Activated effector memory CD4-positive, alpha-beta T cell treated with Interleukin-2 at 50 U/mL for 16 hours (primary cell): Measurements from ENCODE around the gene EPHA4.

Experiments used
- DNase-seq: peaks from one replicate; pipeline ENCODE4 v3.0.0-alpha.2; 2020

The EPHA4 gene

GRCh38 chr2:221431477-221431876 lies 140.6 kb downstream of the EPHA4 start:
- DNase-seq, result no peak

DNA sequence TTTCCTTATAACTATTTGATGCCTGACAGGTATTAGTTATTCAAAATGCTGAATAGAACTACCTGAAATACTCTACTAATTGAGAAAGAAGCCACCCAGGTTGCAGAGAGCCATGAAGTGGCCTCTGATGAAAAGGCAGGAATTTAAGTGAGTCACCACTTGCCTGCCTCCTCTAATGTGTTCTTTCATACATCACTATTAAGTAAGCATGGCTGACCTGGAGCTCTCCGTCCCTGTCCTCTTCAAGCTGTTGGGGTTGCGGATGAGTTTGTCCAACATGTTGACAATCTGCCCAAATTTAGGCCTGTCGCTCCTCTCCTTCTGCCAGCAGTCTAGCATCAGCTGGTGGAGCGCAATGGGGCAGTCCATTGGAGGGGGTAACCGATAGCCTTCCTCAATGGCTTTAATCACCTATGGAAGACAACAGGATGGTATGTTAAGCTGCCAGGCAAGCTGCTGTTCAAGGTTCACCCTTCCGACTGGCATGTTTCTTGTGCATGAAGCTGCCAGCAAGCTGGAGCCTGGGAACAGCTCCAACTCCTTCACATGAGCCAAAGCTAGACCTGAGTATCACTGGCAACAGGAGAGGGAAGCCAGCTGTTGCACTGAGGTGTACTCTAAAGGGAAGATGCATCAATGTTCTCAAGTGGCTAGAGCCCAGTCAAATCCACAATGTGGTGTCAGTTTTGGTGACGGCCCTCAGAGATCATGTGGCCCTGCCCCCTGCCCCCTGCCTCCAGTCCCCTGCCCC lies 142.2 kb downstream of the EPHA4 start:
- no peak for DNase-seq

DNA sequence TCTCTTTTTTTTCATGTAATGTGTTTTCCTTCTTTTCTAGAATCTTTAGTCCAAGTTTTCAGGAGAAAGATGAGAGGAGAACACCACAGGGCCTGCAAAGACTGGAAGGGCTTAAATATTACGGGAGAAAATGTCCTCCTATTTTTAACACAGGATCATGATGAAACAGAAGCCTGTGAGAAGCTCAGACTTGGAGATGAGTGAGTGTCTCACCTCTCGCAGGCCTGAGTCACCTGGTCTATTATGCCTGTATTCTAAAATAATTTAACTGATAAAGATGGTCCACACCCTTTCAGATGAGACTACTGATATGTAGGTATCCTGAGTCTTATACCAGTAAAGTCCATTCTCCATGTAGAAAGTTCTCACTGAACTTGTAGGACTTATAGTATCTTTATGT lies 143.2 kb downstream of the EPHA4 start:
- no peak for DNase-seq

DNA sequence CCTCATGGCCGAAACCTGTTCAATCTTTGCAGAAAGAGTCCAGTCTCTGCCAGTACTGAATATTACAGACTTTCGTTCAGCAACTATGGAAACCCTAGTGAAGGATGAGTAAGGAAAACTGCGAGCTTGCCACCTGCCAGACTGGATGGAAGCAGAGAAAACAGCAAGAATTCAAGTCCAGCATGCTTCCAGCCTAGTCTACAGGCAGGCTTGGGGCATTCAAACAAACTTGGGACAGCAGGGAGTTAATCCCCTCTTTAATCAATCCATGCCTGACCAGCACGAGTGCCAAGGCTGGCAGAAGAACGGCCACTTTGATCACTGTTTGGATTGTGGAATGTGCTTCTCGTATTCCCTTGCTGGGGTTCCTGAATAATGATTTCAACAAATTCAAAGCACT lies 145.2 kb downstream of the EPHA4 start:
- no peak for DNase-seq

GRCh38 chr2:221425891-221426290 lies 146.2 kb downstream of the EPHA4 start:
- DNase-seq, result no peak

DNA sequence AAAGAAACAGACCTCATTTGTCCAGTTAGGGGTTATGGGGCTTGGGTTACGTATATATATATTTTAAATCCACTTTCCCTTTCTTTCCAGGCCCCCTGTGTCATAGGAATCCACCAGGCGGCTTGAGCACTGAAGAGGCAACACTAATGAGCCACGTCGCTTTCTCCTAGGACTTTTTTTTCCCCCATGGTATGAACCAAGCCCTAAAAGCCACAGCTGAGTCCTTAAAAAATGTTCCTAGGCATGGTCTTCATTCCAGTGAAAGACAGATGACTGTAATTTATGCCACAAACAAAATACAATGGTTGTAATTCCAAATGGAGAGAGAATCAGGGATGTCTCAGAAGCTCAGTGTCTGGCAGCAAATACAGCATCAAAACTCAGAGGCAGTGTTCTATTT lies 146.8 kb downstream of the EPHA4 start:
- DNase-seq, result no peak

DNA sequence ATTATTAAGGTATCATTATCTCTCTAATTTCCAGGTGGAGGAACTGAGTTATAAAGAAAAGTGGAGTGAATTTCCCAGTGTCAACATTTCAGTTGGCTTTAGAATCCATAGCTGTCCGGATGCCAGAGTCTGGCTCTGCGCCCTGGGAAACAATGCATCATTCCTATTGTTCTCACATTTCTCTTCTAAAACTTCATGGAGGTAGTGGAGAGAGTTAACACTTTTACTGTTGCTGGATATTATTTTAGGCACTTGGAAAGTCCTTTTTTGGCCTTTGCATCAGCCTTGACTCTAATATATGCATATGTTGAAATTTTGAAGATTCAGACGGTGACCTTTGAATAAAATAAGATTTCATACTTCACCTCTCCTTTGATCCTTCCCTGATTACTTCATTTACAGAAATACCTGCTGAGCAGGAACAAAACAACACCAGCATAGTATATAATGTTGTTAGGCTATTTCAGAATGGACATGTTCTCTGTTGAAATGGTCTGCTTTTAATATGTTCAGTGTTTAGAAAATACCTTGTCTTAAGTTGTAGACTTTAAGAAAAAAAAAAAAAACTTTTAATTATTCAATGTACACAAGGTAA lies 148.8 kb downstream of the EPHA4 start:
- DNase-seq, result no peak

DNA sequence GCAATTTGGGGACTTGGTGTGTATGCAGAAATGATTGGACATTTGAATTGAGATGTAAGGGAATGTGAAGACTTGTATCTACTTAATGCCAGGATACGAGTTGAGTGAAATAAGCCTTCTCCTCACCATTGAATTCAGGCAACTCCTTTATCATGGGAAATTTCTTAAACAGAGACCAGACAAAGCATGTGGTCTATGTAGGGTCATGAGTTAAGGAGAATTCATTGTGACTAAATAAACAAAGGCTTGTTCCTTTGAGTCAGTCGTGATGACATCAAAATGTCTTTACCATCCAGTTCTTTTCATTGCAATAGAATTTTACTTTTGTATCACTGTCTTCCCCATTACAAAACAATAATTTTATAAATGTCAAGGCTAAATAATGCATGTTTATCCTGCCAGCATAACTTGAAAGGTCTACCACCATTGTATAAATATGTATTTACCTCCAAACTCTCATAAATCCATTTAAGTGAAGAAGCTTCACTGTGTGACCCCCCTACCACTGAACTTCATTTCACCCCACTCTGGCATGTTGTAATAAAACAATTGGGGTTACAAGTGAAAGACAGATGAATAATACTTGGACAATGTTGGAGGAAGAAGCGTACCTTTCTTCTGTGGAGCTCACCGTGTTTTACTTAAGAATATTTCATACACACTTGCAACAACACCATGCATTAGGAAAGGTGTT lies 149.4 kb downstream of the EPHA4 start:
- no peak for DNase-seq

- DNase-seq, result no peak
These were observed 151.9 kb downstream of the EPHA4 start for GRCh38 chr2:221420245-221420644.

GRCh38 chr2:221415789-221416188 lies 156.3 kb downstream of the EPHA4 start:
- no peak for DNase-seq

DNA sequence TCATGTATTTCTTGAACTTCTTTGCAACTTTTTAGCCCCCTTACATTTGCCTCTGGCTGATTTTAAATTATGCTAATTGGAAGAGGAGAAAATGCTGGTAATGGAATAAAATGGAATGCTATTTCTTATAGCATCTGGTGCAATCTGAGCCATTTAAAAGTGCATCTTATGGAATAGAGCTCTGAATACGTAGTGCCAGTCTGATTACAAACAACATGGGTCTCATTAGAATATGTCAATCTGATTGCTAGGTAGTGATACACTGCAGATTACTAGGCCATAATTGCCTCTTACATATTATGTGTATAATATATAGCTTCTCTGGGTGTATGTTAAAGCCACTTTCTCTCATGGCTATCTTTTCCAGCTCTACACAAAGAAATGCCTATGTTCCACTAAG lies 159.1 kb downstream of the EPHA4 start:
- no peak for DNase-seq

DNA sequence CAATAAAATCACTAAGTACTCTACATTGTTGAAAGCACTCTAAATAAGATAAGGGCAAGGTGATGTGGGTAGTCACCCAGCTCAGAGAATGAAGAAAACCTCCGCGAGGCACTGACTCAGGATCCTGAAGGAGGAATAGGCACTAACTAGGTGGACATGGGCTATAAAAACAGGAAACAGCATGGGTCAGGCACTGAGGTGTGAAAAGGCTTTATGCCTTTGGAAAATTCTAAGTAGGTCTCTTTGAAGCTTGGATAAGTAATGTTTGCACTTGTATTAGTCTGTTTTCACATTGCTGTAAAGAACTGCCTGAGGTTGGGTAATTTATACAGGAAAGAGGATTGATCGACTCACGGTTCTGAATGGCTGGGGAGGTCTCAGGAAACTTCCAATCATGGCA lies 161.6 kb downstream of the EPHA4 start:
- DNase-seq, result no peak

- DNase-seq, result no peak
These were observed 164.3 kb downstream of the EPHA4 start for GRCh38 chr2:221407765-221408164.

- no peak for DNase-seq
These were observed 166.6 kb downstream of the EPHA4 start for GRCh38 chr2:221405521-221405920.

- DNase-seq, result no peak
These were observed 170.0 kb downstream of the EPHA4 start for GRCh38 chr2:221402072-221402471.

GRCh38 chr2:221400411-221400810 lies 171.7 kb downstream of the EPHA4 start:
- DNase-seq, result no peak

GRCh38 chr2:221399183-221399582 lies 172.9 kb downstream of the EPHA4 start:
- DNase-seq, result no peak

- DNase-seq, result no peak
These were observed 174.9 kb downstream of the EPHA4 start for GRCh38 chr2:221397187-221397586.

DNA sequence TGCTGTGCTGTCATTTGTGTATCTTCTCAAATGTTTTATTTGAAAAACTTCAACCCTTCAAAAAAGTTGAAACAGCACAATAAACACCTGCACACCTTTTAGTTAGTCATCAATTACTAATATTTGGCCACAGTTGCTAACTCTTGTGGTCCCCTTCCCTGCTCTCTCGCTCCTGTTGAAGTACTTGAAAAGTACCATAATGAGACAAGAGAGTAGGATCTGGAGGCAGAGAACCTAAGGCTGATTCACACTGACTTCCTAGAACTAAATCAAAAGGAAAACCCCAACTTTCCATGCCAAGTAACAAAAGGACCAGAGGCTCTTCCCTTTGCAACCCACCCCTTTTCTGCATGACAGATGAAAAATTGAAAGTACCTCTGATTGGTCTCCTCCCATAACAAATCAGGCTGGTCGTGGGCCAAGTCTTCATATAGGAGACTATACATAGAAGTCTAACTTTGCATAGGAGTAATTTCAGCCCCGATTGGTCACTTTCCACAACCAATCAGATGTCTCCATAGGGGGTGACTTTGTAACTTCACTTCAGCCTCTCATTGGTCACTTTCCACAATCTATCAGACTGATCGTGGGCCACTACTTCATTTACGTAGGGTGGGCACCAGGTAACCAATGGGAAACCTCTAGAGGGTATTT lies 179.7 kb downstream of the EPHA4 start:
- no peak for DNase-seq

DNA sequence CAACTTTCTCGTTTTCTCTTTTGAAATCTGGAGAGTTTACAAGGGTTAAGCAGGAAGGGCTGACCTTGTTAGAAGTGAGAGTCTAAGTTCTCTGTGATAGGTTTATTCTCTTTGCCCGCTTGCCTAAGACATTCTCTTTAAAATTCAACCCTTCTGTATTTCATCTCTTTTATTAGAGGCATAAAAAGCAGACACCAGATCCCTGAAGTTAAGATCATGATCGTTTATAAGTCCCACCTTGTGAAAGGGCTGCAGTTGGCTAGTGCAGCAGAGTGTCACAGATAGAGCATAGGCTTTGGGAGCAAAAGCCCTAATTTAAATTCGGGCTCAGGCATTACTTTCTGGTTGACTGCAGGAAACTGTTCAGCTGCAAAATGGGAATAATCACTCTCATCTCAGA lies 181.2 kb downstream of the EPHA4 start:
- no peak for DNase-seq

DNA sequence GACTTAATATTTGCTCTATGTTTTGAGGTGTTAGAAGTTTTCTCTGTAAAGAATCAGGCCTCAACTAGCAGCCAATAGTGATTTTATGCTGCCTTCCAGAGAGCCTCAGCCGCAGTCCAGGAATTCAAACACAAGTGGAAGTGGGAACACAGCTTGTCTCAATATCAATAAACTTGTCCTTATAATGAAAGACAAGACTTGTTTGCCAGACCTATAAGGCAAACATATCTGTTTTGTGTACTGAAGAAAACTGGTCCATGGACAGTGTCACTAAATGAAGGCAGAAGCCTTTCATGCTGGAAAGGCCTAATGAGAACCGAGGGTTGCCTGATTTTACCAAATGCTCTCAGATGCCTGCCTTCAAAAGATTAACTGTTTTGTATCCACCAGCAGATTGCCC lies 182.2 kb downstream of the EPHA4 start:
- no peak for DNase-seq

GRCh38 chr2:221389421-221389820 lies 182.7 kb downstream of the EPHA4 start:
- DNase-seq, result no peak

GRCh38 chr2:221388891-221389290 lies 183.2 kb downstream of the EPHA4 start:
- DNase-seq, result no peak

- DNase-seq, result no peak
These were observed 186.4 kb downstream of the EPHA4 start for GRCh38 chr2:221385716-221386115.
